HG03460 (cell line): ENCODE data around the gene NAGLU.

ENCODE experiments used
- ATAC-seq: cut with Tn5 transposase; IDR thresholded peaks from one replicate; pipeline ENCODE4 v1.9.1; 2021; ENCODE audit not compliant: unreplicated experiment

The NAGLU gene

GRCh38 chr17:42586514-42587230 lies 50.6 kb downstream of the NAGLU start:
- no peak for ATAC-seq

- no peak for ATAC-seq
Observed at GRCh38 chr17:42590886-42591285, 54.8 kb downstream of the NAGLU start.

- no peak for ATAC-seq
Observed at GRCh38 chr17:42591411-42591810, 55.4 kb downstream of the NAGLU start.
